ENCODE data around the gene GPR151.

- no peak for TF ChIP-seq EGR1 (IDR thresholded peaks at IDR 0.05; ENCODE audit: low read depth in 2 of 2)
- no peak for TF ChIP-seq SP1 (IDR thresholded peaks at IDR 0.05)
- TF ChIP-seq MAX (IDR thresholded peaks at IDR 0.05) = no peak
- no peak for TF ChIP-seq CTCF (IDR thresholded peaks at IDR 0.05; ENCODE audit: low read depth, low read length, missing input control)
- TF ChIP-seq GABPA (IDR thresholded peaks at IDR 0.05 in 1 of 2, conservative IDR thresholded peaks at IDR 0.05 in 1 of 2) = no peak
- TF ChIP-seq REST (IDR thresholded peaks at IDR 0.05) = no peak
- TF ChIP-seq RAD21 (IDR thresholded peaks at IDR 0.05) = no peak
- TF ChIP-seq YY1 (IDR thresholded peaks at IDR 0.05) = no peak
- no peak for TF ChIP-seq JUND (IDR thresholded peaks at IDR 0.05)
These were observed 44.3 kb upstream of the GPR151 start for GRCh38 chr5:146560205-146560812.

All from liver (tissue), 3 donors.